Measurements from ENCODE around the gene AZI2.

AZI2 gene

DNA sequence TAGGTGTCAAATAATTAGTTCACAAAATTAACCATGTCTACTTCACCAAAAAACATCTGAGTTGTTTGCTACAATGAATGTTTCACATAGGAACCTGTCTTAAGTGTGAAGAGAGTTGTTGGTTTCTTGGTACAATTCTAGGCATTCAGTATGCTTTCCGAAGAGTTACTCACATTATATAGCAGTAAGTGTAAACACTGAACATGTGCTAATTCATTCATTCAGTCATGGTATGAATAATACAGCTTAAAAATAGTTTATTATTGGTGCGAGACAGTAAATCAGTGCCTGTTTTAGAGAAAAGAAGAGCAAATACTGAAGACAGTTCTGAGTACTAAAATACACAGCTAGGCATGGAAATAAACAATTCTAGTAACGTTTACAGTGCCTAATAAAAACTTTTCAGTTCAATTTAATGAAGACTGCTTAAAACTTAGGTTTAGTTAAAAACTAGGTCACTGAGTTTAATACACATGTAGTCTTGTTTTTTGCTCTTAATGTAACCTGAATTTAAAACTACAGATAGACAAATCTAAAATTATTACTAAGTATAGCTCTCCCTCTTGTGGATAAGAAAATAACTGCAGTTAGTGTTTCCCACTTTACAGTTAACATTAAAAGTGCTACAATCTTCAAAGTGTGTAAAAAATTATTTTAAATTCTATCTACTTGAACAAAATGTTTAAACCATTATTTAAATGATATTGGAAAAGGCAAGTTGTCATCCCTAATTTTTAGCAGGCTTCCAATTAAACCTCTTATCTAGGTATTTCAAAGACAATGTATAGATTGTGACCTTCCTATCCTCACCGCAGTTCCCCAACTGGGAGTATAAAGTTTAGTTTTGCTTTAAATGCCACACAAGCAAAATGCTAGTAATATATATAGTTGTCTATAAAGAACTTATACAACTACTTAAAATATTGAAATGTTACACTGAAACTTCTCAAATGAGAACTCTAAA lies 20.2 kb downstream of the AZI2 start:
- no peak overlapping the region for H3K27ac ChIP-seq
- POLR2A ChIA-PET (ENCODE audit: low non-redundant PET) = no interaction called here
- no peak for DNase-seq (ENCODE audit: low spot score)

DNA sequence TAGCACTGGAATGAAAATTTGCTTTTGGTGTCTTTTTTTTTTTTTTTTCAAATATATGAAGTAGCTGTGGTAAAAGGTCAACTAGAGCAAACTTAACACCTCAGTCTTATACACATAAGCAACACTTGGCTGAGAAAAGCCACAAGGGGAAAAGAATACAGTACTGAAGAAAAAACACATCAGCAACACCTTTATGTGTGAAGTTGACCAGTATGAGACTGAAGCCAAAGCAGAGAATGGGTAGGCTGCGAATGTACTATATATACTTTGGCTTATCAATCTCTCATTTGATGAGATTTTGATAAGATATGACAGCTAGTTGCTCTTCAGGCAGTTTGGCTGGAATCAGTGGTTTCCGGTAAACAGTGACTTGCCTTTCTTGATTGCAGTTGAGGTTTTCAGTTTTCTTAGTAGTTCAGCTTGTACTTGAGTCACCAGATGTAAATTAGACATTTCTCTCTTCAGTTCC lies 22.1 kb downstream of the AZI2 start:
- ChIA-PET POLR2A (ENCODE audit: low non-redundant PET) (no interaction called here), CTCF (no interaction called here)
- TF ChIP-seq, protein P1, sequence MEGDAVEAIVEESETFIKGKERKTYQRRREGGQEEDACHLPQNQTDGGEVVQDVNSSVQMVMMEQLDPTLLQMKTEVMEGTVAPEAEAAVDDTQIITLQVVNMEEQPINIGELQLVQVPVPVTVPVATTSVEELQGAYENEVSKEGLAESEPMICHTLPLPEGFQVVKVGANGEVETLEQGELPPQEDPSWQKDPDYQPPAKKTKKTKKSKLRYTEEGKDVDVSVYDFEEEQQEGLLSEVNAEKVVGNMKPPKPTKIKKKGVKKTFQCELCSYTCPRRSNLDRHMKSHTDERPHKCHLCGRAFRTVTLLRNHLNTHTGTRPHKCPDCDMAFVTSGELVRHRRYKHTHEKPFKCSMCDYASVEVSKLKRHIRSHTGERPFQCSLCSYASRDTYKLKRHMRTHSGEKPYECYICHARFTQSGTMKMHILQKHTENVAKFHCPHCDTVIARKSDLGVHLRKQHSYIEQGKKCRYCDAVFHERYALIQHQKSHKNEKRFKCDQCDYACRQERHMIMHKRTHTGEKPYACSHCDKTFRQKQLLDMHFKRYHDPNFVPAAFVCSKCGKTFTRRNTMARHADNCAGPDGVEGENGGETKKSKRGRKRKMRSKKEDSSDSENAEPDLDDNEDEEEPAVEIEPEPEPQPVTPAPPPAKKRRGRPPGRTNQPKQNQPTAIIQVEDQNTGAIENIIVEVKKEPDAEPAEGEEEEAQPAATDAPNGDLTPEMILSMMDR (conservative IDR thresholded peaks at IDR 0.05; ENCODE audit: low read depth) = no peak
- DNase-seq (ENCODE audit: low spot score) = no peak
- H3K27ac ChIP-seq = no peak overlapping the region

More for the DNA sequence above, 20.2 kb downstream of the AZI2 start:
- TF ChIP-seq, protein P1 (conservative IDR thresholded peaks at IDR 0.05; ENCODE audit: low read depth) = peak; percentile 77
- CTCF ChIA-PET = interaction anchor here (0.5 to 2.1 kb wide), 5 partner anchors 18 to 617 kb away, joined by 3 to 8 read pairs (median 5); partner anchors contain the start of gene EOMES

DNA sequence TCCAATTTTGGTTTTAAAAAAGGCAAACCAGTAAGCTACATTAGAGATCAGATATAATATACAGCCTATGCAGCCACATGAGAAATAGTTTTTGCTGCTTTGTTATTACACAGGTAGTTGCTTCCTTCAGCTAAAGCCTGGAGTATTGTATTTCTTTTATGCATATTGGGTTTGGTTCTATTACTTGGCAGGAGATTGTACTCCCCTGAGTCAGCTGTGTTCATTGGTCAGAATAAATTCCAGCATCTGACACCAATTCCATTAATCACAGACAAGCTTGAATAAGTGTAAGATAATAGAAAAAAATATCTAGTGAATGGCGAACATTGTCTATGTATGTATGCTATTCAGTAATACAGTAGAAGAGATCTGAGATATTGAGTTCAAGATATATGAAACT lies 26.2 kb downstream of the AZI2 start:
- TF ChIP-seq, protein P1 (conservative IDR thresholded peaks at IDR 0.05; ENCODE audit: low read depth) = no peak
- no peak for DNase-seq (ENCODE audit: low spot score)
- POLR2A ChIA-PET (ENCODE audit: low non-redundant PET) = no interaction called here
- H3K27ac ChIP-seq = no peak overlapping the region
- CTCF ChIA-PET = no interaction called here

DNA sequence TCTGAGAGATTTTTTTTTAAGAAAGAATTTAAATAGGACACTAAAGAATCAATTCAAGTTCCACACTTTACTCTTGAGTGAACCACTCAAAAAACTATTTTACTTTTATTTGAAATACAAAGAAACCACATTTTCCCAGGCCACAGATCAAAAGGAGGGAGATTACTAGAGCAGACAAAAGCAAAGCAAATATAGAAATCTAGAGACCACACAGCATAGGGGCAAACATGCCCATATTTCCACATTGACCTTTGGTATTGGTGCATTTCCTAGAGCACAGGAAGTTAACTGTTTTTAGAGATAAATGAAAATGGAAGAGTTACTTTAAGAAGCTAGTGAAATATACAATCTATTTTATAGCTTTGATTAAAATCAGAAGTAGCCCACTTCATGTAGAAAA lies 27.6 kb downstream of the AZI2 start:
- CTCF ChIA-PET = interaction anchor here (0.6 kb wide), 2 partner anchors 22 to 923 kb away, joined by 3 to 6 read pairs; no protein-coding TSS in a partner anchor
- POLR2A ChIA-PET (ENCODE audit: low non-redundant PET) = no interaction called here
- no peak overlapping the region for H3K27ac ChIP-seq
- DNase-seq (ENCODE audit: low spot score) = no peak
- TF ChIP-seq, protein P1 (conservative IDR thresholded peaks at IDR 0.05; ENCODE audit: low read depth) = no peak

DNA sequence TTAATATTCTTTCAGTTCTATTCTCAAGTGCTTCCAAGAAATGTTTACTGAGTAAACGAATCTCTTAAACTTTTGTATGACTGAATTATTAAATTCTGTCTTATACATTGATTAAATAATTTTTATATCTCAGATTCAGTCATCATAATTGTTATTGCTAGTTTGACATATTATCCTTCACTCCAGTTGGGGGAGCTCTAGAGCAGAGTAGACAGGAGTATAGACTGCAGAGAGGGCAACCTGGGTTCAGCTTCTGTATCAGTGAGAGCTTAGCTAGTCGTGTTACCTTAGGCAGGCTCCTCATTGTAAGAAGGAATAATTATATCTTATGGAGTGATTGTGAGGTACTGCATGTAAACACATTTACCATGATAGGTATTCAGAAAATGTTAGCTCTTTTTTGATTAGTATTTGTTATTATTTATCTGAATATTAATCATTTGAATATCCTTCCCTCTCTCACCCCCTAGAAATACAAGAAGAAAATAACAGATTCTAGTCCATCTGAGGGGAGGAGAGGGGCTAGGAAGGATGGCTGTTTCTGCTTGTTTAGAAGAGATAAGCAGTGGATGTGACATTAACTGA lies 31.1 kb downstream of the AZI2 start:
- ChIA-PET CTCF (interaction anchor here (0.7 kb wide), 1 partner anchor 596 kb away, joined by 3 read pairs; no protein-coding TSS in a partner anchor), POLR2A (ENCODE audit: low non-redundant PET) (no interaction called here)

DNA sequence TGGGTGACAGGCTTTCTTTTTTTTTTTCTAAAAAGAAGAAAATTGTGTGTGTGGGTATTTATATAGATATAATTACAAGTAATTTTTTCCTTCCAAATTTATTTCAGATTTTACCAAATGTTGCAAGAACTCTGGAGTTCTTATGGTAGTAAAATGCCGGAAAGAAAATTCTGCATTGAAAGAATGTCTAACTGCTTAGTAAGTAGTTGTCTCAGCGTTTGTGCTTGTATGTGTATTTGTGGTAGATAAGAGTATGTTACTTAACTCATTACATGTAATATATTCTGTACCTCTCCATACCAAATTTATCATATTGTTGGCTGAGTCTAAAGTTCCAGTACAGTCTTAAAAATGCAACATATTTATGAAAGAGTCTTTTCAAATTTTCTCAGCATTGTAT lies 32.4 kb downstream of the AZI2 start:
- no peak overlapping the region for H3K27ac ChIP-seq
- no peak for DNase-seq (ENCODE audit: low spot score)
- CTCF ChIA-PET = interaction anchor here (0.6 kb wide), 1 partner anchor 591 kb away, joined by 3 read pairs; no protein-coding TSS in a partner anchor
- TF ChIP-seq, protein P1 (conservative IDR thresholded peaks at IDR 0.05; ENCODE audit: low read depth) = no peak
- POLR2A ChIA-PET (ENCODE audit: low non-redundant PET) = no interaction called here

More for the DNA sequence above, 31.1 kb downstream of the AZI2 start:
- no peak overlapping the region for H3K27ac ChIP-seq
- DNase-seq (ENCODE audit: low spot score) = peak; percentile 12
- TF ChIP-seq, protein P1 (conservative IDR thresholded peaks at IDR 0.05; ENCODE audit: low read depth) = peak; percentile 61
